Panc1 (cell line): ENCODE measurements around the gene NKD1. TPM values are rescaled to one million over a fixed set of nuclear protein-coding genes. Genes with fewer than 3 reads are reported as not detected.

Experiments
- ATAC-seq: fragments of 200-7000 bp; cut with Tn5 transposase; 2 replicates; pipeline ENCODE4 v1.9.1; 2020; ENCODE audit warnings: mild to moderate bottlenecking, moderate library complexity
- BruUV-seq: library from RNA; stranded (reverse); fragments of 400-500 nt; replicated peaks from 2 replicates; lab custom pipeline; 2021; lab: Mats Ljungman, UMichigan
- CTCF ChIA-PET: fragments of 300-600 bp; sonication (Branson Sonifier 250); formaldehyde crosslinking; loops from one replicate; lab custom pipeline; 2022; ENCODE audit warnings: antibody characterized with exemption; lab: Charles Lee
- POLR2A ChIA-PET: fragments of 300-600 bp; sonication (Branson Sonifier 250); formaldehyde crosslinking; loops from one replicate; lab custom pipeline; 2022; ENCODE audit warnings: antibody characterized with exemption; lab: Charles Lee
- DNase-seq: peaks from one replicate; pipeline ENCODE4 v3.0.0-alpha.2; 2010; ENCODE audit warnings: low read depth, low spot score
- H3K27ac ChIP-seq: 2 replicates; pipeline ENCODE4 v1.5.1; 2011; ENCODE audit warnings: mild to moderate bottlenecking, low read length, inconsistent platforms
- H3K27me3 ChIP-seq: fragments of 200-500 bp; sonication (Bioruptor generic); 2 replicates; pipeline ENCODE4 v1.6.0; 2014; ENCODE audit warnings: low read length, inconsistent platforms; ENCODE audit not compliant: control insufficient read depth, insufficient read depth
- H3K36me3 ChIP-seq: fragments of 200-500 bp; sonication (Bioruptor generic); 2 replicates; pipeline ENCODE4 v1.5.1; 2014; ENCODE audit warnings: inconsistent platforms, mild to moderate bottlenecking, low read length, moderate library complexity; ENCODE audit not compliant: control insufficient read depth, insufficient read depth
- H3K4me1 ChIP-seq: 2 replicates; pipeline ENCODE4 v1.5.1; 2011; ENCODE audit warnings: inconsistent platforms, mild to moderate bottlenecking, low read length, moderate library complexity; ENCODE audit not compliant: control insufficient read depth, insufficient read depth
- H3K4me3 ChIP-seq, 2 experiments: 2 replicates each; pipeline ENCODE4 v1.5.1; 2011 to 2012; ENCODE audit warnings: low read depth in 2 of 2, low read length in 2 of 2, mild to moderate bottlenecking in 2 of 2, inconsistent platforms in 1 of 2, moderate library complexity in 1 of 2
- H3K9me3 ChIP-seq: fragments of 200-500 bp; sonication (Bioruptor generic); 2 replicates; pipeline ENCODE4 v1.5.1; 2014; ENCODE audit warnings: low read depth, mild to moderate bottlenecking, inconsistent platforms, low read length, moderate library complexity; ENCODE audit not compliant: control insufficient read depth, insufficient read depth
- POLR2AphosphoS5 ChIP-seq: IDR thresholded peaks from 2 replicates; pipeline ENCODE4 v1.6.1; 2012; ENCODE audit warnings: mild to moderate bottlenecking, low read depth, low read length, moderate library complexity
- SIN3A ChIP-seq: IDR thresholded peaks from 2 replicates; pipeline ENCODE4 v1.6.1; 2012; ENCODE audit warnings: low read depth, mild to moderate bottlenecking, low read length, moderate library complexity, borderline replicate concordance; ENCODE audit not compliant: insufficient read depth
- TCF7L2 ChIP-seq: IDR thresholded peaks from 2 replicates; pipeline ENCODE4 v1.6.1; 2011; ENCODE audit warnings: mild to moderate bottlenecking, low read depth, low read length, inconsistent platforms
- in situ Hi-C: cut with HindIII; loops from 2 replicates; pipeline ENCODE4 v1.10.0; 2016; ENCODE audit warnings: low sequenced_read_pairs, low pct_unique_long_range_greater_than_20kb
- intact Hi-C: fragments of 100-400 bp; cut with micrococcal nuclease; formaldehyde crosslinking; loops from one replicate; pipeline ENCODE4 v1.10.0; 2022; ENCODE audit not compliant: unreplicated experiment
- total RNA-seq: library from RNA; stranded (reverse); gene quantifications from one replicate; pipeline ENCODE4 v1.2.1, GENCODE V29; 2021; ENCODE audit not compliant: unreplicated experiment
- TF ChIP-seq, protein P1 (sequence below): fragments of 450-650 bp; IDR thresholded peaks from 2 replicates; pipeline ENCODE4 v1.5.1; 2017; ENCODE audit warnings: mild to moderate bottlenecking
- TF ChIP-seq, protein P2 (sequence below), 2 experiments: IDR thresholded peaks; 2 replicates each; pipeline ENCODE4 v1.6.1; 2011 to 2012; ENCODE audit warnings: low read depth in 2 of 2, control low read depth in 1 of 2, low read length in 1 of 2, mild to moderate bottlenecking in 1 of 2, moderate library complexity in 1 of 2; ENCODE audit not compliant: insufficient read depth in 1 of 2

NKD1 gene
- total RNA-seq, 1 experiment from 2014 or later = 0.18 TPM

DNA sequence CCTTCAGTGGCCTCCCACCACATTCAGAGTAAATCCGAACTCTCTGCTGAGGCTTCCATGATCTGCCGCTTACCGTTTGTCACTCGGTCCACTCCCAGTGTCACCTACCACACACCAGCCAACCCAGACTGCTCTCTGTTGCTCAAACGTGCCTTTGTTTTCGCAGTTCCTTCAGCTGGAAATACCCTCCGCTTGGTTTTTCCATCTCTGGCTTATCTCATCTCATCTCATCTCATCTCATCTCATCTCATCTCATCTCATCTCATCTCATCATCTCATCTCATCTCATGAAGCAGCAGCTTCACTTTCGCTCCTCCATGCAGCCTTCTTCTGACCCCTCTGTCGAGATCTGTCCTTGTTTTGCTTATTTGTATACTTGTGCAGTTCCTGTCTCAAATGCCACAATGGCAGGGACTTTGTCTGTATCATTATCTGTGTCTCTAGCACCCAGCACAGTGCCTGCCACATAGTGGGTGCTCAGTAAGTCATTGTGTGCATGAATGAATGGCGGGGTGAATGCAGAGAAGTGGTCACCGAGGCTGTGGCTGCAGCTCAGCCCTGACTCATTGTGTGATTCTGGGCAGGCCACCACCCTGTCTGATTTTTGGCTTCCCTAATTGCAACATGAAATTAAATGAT is 136.7 kb downstream of the NKD1 start:
- H3K27me3 ChIP-seq = no peaks in the 10 kb centered on the region; the same call in 1 of the 2 replicates
- in situ Hi-C loops (no loop called here), intact Hi-C loops (no loop called here)
- no peaks in the 10 kb centered on the region for H3K4me1 ChIP-seq
- no peaks in the 10 kb centered on the region for H3K9me3 ChIP-seq
- no peak overlapping the region for H3K27ac ChIP-seq
- ChIA-PET POLR2A (no interaction called here), CTCF (no interaction called here)
- DNase-seq (no peak), ATAC-seq (no peak)
- H3K36me3 ChIP-seq = no peaks in the 10 kb centered on the region
- TF ChIP-seq POLR2AphosphoS5 (no peak), SIN3A (no peak), TCF7L2 (no peak)
- TF ChIP-seq, protein P1, sequence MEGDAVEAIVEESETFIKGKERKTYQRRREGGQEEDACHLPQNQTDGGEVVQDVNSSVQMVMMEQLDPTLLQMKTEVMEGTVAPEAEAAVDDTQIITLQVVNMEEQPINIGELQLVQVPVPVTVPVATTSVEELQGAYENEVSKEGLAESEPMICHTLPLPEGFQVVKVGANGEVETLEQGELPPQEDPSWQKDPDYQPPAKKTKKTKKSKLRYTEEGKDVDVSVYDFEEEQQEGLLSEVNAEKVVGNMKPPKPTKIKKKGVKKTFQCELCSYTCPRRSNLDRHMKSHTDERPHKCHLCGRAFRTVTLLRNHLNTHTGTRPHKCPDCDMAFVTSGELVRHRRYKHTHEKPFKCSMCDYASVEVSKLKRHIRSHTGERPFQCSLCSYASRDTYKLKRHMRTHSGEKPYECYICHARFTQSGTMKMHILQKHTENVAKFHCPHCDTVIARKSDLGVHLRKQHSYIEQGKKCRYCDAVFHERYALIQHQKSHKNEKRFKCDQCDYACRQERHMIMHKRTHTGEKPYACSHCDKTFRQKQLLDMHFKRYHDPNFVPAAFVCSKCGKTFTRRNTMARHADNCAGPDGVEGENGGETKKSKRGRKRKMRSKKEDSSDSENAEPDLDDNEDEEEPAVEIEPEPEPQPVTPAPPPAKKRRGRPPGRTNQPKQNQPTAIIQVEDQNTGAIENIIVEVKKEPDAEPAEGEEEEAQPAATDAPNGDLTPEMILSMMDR = no peak
- TF ChIP-seq, protein P2, sequence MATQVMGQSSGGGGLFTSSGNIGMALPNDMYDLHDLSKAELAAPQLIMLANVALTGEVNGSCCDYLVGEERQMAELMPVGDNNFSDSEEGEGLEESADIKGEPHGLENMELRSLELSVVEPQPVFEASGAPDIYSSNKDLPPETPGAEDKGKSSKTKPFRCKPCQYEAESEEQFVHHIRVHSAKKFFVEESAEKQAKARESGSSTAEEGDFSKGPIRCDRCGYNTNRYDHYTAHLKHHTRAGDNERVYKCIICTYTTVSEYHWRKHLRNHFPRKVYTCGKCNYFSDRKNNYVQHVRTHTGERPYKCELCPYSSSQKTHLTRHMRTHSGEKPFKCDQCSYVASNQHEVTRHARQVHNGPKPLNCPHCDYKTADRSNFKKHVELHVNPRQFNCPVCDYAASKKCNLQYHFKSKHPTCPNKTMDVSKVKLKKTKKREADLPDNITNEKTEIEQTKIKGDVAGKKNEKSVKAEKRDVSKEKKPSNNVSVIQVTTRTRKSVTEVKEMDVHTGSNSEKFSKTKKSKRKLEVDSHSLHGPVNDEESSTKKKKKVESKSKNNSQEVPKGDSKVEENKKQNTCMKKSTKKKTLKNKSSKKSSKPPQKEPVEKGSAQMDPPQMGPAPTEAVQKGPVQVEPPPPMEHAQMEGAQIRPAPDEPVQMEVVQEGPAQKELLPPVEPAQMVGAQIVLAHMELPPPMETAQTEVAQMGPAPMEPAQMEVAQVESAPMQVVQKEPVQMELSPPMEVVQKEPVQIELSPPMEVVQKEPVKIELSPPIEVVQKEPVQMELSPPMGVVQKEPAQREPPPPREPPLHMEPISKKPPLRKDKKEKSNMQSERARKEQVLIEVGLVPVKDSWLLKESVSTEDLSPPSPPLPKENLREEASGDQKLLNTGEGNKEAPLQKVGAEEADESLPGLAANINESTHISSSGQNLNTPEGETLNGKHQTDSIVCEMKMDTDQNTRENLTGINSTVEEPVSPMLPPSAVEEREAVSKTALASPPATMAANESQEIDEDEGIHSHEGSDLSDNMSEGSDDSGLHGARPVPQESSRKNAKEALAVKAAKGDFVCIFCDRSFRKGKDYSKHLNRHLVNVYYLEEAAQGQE (IDR thresholded peaks at IDR 0.05; ENCODE audit: insufficient read depth in 1 of 2, low read depth in 2 of 2, low read length in 1 of 2) = no peak
- no peak overlapping the region for H3K4me3 ChIP-seq
- no TSS peak for BruUV-seq

DNA sequence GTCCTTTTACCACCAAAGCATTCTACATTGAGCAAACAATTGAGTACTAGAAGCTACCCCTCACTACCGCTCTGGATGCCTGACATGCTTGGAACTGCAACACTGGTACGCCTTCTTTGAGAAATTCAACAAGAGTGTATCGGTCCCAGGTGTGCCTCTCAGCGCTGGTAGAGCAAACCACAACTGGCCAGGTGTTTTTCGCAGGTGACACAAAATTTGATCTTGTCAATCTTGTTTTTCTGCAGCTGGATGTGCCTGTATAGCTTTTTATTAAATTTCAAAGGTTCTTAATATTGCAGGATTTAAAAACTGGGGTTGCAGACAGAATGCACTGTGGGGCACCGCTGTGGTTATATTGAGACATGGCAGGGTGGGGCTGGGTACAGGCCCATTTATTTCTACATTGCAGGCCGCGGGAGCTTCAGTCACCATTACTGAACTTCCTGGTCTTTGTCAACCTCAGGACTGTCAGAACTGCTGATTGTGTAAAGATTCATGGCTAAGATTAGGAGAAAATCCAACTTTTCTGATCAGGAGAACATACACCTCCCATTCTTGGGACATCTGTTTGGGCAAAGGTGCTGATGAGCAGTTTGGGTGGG is 137.4 kb downstream of the NKD1 start:
- Histone ChIP-seq H3K27me3 (no peaks in the 10 kb centered on the region; the same call in 1 of the 2 replicates), H3K4me3 (no peak overlapping the region), H3K27ac (no peak overlapping the region), H3K36me3 (no peaks in the 10 kb centered on the region), H3K4me1 (no peaks in the 10 kb centered on the region), H3K9me3 (no peaks in the 10 kb centered on the region)
- in situ Hi-C loops = no loop called here
- no TSS peak for BruUV-seq
- ChIA-PET CTCF (no interaction called here), POLR2A (no interaction called here)
- TF ChIP-seq TCF7L2 = no peak
- TF ChIP-seq SIN3A = no peak
- TF ChIP-seq, protein P2 (IDR thresholded peaks at IDR 0.05; ENCODE audit: insufficient read depth in 1 of 2, low read depth in 2 of 2, low read length in 1 of 2) = no peak
- no peak for TF ChIP-seq POLR2AphosphoS5
- TF ChIP-seq, protein P1 = no peak
- DNase-seq (no peak), ATAC-seq (no peak)
- intact Hi-C loops = no loop called here
